NCI-H1092 treated with DMSO at 0.1 percent for 48 hours (cell line): ENCODE measurements around the gene SELENOO.

ENCODE experiments used
- DNase-seq: peaks from one replicate; lab custom pipeline; 2025; lab: John Stamatoyannopoulos, UW

Gene SELENOO

DNA sequence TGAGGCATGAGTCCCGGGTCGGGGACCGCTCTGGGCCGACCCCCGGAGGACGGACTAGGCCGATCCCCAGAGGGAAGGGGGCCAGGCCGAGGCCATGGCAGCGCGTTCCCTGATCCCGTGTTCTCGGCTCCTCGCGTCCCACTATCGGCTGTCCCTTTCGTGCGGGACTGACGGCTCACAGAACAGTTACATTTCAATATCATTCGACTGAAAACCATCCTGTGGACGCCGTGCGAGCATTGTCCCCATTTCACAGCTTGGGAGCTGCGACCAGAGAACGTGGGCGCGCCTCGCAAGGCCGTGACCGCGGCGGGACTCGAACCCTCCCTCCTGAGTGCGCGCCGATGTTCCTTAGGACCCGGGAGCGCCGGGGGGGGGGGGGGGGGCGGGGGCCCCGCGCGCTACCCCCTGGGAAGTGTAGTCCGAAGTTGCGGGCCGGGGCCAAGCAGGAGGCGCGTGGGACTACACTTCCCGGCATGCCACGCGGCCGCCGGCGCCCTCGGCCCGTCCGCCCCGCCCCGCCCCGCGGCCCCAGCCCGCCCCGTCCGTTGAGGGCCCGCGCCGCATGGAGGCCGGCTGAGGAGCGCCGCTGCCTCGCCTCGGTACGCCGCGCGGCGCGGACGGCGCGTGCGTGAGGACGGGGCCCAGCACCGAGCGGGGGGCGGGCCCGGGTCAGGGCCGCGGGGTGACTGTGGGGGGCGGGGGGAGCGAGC, 15.3 kb upstream of the SELENOO start, which contains the start of gene TRABD:
Gene TRABD, plus strand, starts transcription at position 539 of the 713 bp plus-strand sequence. CDS start 7,148 bp downstream, outside the sequence.
- peak; percentile 20 for DNase-seq

DNA sequence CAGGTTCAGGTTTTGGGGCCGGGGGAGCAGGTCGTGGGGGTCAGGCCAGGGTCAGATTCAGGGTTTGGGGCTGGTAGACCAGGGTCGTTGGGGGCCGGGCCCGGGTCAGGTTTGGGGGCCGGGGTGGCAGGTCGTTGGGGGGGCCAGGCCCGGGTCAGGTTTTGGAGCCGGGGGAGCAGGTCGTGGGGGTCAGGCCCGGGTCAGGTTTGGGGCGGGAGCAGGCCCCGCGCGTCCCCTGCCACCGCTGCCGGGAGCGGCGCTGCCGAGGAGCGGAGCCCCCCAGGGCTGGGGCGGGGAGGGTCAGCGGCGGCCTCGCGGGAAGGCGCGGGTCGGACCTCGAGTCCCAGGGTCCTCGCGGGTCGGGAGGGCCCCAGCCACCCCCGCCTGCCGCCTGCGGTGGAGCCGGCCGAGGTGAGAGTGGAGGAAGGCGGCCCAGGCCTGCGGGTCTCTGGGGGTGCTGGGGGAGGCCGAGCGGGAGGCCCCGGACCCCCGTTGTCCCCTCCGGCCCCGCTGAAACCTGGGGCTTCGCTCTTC, 14.6 kb upstream of the SELENOO start:
- DNase-seq, result no peak

DNA sequence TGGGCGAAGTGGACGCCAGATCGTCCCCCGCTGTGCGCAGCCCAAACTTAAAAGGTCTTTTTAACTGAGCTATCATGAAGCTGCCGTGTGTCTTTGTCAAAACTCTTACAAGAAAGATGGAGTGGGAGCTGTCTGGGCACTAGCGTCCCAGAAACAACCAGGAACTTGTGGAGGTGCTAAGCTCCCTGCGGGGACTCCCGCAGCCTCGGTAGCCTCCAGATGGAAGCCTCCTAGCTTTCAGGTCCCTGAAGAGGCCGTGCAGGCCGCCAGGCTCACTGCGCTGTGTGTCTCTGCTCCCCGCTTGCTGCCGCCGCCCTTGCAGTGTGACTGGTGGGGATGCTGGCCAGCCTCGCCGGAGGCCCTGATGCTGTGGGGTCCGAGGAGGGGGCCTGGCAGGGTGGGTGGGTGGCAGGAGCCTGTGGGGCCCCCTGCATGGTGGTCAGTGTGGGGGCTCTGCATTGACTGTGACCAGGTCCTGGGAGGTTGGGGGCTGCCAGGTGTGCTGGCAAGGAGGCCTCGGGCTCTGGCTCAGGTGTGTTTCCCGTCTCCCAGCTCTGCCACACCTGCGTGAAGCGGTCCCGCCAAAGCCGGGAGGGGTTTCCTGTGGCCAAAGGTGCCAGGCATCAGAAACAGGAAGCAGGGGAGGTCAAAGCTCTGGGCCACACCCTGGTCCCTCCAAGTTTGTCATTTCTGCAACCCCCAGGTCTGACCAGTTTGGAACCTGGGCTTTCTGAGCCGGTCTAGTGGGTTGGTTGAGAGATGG, 13.9 kb upstream of the SELENOO start:
- DNase-seq, result no peak

GRCh38 chr22:50188356-50188755, 12.5 kb upstream of the SELENOO start:
- no peak for DNase-seq

DNA sequence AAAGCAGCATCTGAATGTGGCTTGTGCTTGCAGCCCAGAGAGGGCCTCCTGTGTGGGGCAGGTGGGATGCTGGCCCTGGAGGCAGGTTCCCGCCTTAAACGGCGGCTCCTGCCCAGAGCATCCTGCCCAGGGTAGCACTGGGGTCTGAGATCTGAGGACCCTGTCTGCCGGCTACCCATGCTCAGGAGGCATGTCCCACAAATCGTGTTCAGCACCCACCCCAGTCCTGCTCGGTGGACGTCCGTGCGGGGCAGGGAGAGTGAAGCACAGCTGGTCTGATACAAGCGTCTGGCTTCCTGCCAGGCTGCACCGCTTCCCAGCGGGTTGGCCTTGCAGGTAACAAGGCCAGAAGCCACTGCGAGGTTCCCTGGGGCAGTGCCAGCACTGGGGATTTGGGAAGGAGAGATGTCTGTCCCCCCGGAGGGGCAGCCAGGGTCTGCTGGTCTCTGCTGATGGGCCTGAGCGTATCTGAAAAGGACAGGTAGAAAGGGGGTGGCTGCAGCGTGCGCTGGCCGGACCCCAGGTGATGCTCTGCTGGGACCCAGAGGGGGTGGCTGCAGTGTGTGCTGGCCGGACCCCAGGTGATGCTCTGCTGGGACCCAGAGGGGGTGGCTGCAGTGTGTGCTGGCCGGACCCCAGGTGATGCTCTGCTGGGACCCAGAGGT, 11.5 kb upstream of the SELENOO start:
- no peak for DNase-seq

DNA sequence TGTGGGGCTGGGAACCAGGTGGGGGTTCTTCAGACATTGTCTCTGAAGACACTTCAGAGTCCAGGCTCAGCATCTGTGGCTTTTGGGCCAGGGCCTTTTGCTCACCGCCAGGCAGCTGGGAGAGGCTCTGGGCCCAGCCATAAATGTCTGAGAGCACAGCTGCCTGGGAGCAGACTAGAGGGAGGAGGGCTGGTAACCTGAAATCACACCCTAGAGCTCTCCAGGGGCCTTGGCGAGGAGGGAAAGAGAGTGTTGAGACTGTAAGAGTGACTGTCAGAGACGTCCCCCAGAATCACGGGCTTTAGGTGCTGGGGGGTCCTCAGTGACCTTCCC, 11.0 kb upstream of the SELENOO start:
- no peak for DNase-seq

DNA sequence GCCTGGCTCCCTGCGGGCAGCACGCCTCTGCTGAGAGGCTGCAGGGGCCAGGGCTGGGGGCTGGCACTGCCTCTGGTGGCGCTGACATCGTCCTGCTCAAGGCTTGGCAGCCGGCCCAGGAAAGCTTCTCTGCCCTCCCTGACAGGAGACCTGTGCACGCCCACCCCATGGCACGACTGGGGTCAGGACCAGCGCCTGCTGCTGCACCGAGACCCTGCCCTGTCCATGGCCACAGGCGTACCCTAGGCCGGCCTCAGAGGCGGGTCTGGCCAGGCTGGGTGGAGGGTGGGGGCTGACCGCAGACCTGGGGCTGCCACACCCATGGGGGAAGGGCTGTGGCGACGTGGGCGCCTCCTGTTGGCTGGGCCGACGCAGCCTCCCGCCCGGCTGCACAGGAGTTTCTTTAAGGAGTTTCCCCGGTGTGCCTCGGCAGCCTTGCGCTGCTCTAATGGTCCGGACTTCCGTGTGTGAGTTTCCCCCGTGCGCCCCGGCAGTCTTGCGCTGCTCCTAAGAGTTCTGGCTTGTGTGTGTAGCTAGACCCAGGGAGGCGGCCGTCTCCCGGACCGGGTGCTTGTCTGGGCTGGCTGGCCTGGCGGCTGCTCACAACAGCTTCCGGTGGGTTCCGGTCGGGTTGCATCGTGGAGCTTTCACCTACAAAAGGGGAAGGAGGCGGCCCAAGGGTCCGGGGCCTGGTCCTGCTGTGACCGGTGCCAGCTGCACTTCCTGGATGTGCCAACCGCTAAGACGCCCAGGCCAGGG, 10.4 kb upstream of the SELENOO start:
- DNase-seq, result peak; percentile 32

GRCh38 chr22:50190941-50191741, 9.7 kb upstream of the SELENOO start:
- no peak for DNase-seq

DNA sequence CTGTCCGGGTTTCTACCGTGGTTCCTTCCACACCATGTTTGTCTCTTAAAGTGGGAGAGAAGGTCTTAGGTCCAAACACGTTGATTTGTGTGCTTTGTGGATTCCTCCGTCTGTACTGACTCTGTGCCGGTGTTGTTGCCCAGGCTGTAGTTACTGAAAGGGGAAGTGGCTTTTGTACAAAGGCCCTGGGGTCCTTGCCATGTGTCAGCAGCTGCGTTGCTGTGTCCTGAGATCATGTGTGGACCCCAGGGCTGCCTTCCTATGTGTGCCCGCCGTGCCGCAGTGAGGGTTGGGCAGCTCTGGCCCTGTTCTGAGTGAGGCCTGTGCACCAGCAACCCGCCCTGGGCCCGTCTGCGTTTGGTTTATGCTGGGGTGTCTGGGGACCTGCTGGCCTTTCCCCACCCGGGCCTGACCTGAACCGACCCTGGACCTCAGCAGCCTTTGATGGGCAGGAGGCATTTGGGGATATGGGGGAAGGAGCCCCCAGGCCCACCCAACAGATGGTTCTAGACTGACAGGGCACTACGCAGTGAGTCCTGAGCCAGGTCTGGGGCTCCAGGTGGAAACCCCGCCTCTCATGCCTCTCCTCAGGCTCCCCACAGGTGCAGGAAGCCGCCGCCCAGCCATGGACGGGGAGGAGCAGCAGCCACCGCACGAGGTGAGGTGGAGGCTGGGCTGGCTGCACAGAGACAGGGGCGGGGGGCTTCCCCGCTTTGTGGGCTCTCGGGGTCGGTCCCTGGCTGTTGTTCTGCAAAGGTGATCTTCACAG, 8.2 kb upstream of the SELENOO start:
- no peak for DNase-seq

- DNase-seq, result no peak
These were observed 7.2 kb upstream of the SELENOO start for GRCh38 chr22:50193621-50194020.

- DNase-seq, result no peak
These were observed 6.6 kb upstream of the SELENOO start for GRCh38 chr22:50194037-50194805.

DNA sequence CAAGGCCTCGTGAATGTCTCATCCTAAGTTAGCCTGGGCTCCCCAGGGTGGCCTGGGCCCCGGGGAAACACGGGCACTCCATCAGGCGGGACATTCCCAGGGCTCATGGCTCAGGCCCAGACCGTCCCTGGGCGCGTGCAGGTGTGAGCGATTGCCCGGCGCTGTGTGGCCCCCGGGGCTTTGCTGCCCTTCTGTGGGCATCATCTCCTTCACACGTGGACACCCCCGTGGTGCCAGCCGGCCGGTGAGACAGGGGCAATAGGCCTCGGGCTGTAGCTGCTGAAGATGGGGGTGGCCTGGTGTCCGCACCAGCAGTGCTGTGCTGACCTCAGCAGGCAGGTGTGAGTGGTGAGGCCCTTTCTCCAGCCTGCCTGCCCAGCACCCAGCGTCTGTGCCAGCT, 4.6 kb upstream of the SELENOO start:
- no peak for DNase-seq

DNA sequence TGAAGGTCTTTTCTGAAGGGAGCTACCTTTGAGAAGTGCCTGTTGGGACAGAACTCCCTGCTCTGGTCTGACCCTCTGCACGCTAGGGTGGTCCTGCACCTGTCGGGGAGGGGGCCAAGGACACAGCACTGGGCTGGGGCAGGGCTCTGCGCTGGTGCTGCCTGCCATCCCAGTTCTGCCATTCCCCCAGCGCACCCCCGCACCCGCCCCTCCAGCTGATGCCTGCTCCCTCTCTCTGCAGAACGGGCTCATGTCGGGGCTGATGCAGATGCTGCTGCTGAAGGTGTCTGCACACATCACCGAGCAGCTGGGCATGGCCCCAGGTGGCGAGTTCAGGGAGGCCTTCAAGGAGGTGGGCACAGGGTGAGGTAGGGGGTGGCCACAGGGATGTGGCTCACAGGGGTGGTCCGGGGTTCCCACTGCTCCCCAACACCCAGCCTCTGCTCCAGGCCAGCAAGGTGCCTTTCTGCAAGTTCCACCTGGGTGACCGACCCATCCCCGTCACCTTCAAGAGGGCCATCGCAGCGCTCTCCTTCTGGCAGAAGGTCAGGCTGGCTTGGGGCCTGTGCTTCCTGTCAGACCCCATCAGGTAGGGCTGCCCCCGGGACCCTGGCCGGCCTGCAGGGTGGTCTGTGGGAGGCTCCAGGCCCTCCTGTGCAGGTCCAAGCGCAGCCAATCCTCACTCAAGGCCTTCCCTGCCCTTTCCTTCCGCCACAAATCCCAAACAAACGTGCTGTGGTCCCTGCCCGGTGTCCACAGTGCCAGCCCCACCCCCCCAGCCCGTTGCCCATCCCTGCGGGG, 3.6 kb upstream of the SELENOO start:
- DNase-seq, result no peak

- no peak for DNase-seq
These were observed 2.8 kb upstream of the SELENOO start for GRCh38 chr22:50197856-50198623.

DNA sequence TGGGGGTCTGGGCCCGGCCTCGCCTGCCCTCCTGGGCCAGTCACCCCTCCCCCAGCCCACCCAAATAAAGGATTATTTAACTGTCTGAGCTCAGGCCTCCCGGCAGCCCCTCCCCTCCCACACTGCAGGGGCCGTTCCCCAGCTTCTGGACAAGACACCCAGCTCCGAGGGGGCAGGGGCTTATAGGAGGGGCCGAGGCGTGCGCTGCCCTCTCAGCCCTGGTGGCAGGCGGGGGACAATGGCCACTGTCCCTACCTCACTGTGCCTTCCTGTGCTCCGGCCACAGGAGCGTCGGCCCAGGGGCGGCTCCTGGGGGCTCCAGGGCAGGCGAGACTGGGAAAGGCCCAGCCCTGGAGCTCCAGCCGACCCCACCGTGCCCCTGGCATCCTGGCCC, 2.2 kb upstream of the SELENOO start:
- DNase-seq, result no peak

- DNase-seq, result no peak
These were observed 1.5 kb upstream of the SELENOO start for GRCh38 chr22:50199251-50199721.

GRCh38 chr22:50199829-50200460, 866 bp upstream of the SELENOO start:
- DNase-seq, result no peak
